NOMO-1 treated with DMSO at 0.1 percent for 48 hours (cell line): Measurements from ENCODE around the gene CD58.

Experiments used
- DNase-seq: peaks from one replicate; lab custom pipeline; 2025; ENCODE audit not compliant: unreplicated experiment; lab: John Stamatoyannopoulos, UW

Gene CD58

DNA sequence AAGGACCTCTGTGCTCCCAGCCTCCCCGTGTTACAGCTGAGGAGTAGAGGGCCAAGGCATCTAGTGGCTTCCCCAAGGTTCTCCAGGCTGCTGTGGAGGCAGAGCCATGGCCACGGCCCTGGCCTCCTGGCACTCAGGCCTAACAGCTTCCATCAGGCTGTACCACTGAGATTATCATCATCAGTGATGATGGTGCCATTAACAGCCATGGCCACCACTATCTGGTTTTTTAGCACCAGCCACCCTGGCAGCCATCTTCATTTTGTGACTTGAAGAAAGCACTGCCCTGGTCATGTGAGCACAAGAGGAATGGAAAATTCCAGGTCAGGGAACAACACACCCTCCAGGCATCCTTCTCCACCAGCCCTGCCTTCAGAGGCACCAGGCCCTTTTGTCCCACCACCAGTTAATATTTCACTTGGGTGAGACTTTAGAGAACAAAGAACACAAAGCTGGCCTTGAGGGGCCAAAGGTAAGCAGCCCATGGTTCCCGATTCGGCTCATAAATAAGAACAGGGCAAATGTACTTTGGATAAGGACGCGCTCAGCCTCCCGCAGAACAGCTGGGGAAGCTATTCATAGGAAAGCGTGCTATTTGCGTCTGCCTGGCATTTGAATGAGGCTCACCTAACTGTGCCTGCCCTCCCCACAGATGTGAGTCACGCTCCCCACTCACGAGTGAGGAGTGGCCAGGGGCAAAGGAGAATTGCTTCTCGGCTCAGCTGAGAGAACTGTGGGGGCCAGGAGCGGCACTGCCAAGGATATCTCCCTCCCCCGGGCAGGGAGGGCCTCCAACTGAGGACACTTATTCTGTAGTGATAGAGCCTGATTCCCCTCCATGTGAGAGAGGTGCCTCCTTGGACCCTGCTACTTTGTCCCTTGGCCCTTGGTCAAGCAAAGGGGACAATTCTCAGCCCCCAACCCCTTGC lies 95.6 kb downstream of the CD58 start:
- no peak for DNase-seq

GRCh38 chr1:116472431-116472961 lies 98.3 kb downstream of the CD58 start:
- no peak for DNase-seq

DNA sequence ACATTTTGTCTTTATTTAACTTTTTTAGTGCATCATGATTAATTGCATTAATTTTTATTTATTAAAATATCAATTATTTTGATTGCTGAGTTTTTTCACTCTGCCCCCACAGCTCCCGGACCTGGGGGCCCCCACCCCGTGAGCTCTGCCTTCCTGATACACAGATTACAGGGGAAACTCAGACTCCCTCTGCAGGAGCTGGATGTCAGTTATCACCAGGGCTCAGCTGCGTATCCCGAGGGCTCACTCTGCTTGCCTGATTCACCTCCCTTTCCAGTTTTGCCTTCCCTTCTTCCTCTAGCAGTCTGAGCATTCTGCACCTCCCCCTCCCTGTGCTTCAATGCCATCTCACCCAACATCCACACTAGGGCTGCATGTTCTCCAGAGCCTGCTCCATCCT lies 99.6 kb downstream of the CD58 start:
- no peak for DNase-seq

DNA sequence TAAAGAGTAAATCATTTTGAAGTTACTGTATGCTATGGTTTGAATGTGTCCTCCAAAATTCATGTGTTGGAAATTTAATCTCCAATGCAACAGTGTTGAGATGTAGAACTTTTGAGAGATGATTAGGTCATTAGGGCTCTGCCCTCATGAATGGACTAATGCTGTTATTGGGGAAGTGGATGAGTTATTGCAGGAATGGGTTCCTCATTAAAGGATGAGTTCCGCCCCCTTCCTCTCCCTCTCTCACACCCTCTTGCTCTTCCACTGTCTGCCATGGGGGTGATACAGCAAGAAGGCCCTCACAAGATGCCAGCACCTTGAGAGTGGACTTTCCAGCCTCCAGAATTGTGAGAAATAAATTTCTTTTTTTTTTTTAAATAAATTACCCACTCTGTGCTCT lies 100.2 kb downstream of the CD58 start:
- DNase-seq, result no peak

GRCh38 chr1:116466810-116467557 lies 103.8 kb downstream of the CD58 start:
- DNase-seq, result no peak

GRCh38 chr1:116465845-116466685 lies 104.8 kb downstream of the CD58 start:
- no peak for DNase-seq

- DNase-seq, result no peak
Measured at GRCh38 chr1:116465477-116465844, 105.4 kb downstream of the CD58 start.
